Osteocyte (in vitro differentiated cells): ENCODE measurements around the gene VN1R5. TPM values are rescaled to one million over a fixed set of nuclear protein-coding genes. Genes with fewer than 3 reads are reported as not detected.

Experiments
- DNase-seq: peaks from one replicate; pipeline ENCODE4 v3.0.0; 2021; ENCODE audit warnings: mixed read lengths; ENCODE audit not compliant: unreplicated experiment; ENCODE audit errors: extremely low spot score
- H3K27ac Mint-ChIP-seq: one replicate; pipeline ENCODE4 v1.8.0; 2021; ENCODE audit warnings: mild to moderate bottlenecking, mixed read lengths; ENCODE audit not compliant: unreplicated experiment
- H3K27me3 Mint-ChIP-seq: one replicate; pipeline ENCODE4 v1.8.0; 2021; ENCODE audit warnings: mixed read lengths; ENCODE audit not compliant: unreplicated experiment
- H3K36me3 Mint-ChIP-seq: one replicate; pipeline ENCODE4 v1.8.0; 2021; ENCODE audit warnings: mixed read lengths; ENCODE audit not compliant: unreplicated experiment
- H3K4me1 Mint-ChIP-seq: one replicate; pipeline ENCODE4 v1.8.0; 2021; ENCODE audit warnings: mixed read lengths; ENCODE audit not compliant: unreplicated experiment
- H3K4me3 Mint-ChIP-seq: one replicate; pipeline ENCODE4 v1.8.0; 2021; ENCODE audit warnings: mild to moderate bottlenecking, moderate library complexity, mixed read lengths; ENCODE audit not compliant: unreplicated experiment
- H3K9me3 Mint-ChIP-seq: one replicate; pipeline ENCODE4 v1.8.0; 2021; ENCODE audit warnings: mixed read lengths; ENCODE audit not compliant: unreplicated experiment
- total RNA-seq: library from RNA; stranded (reverse); gene quantifications from 2 replicates; pipeline ENCODE4 v1.2.1, GENCODE V29; 2021
- TF ChIP-seq, protein P1 (sequence below): fragments of 200-600 bp; sonication (generic); IDR thresholded peaks from 2 replicates; pipeline ENCODE4 v1.5.0; 2021; ENCODE audit warnings: antibody characterized with exemption, mild to moderate bottlenecking, moderate library complexity

VN1R5 gene
- total RNA-seq, 1 donor from 2014 or later: not detected

DNA sequence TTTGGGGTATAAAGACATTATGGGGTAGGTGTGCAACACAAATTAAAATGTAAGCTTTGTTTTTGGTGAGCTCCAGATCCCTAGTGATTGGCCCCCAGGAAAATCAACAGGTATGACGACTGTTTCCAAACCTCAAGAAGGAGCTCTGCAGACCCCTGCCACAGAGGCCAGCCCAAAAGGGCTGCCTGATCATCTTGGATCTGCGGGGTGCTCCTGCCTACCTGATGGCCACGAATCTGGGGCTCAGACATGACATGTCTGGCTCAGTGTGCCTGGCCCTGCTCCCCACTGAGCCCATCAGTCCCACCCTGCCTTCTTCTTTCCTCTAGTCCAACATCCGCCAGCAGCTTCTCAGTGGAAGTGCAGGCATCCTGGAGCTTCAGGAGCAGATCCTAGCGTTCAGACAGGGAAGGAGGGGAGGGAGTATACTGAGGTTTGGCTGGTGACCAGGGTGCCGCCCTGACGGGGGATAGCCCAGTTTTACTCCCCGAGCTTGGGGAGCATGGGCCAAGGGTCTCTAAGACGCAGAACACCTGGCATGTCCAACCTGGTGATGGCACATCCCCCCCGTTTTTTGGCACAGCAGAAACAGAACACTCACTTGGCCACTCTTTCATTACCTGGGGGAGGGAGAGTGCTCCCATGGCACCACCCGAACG lies 44.0 kb downstream of the VN1R5 start:
- TF ChIP-seq, protein P1, sequence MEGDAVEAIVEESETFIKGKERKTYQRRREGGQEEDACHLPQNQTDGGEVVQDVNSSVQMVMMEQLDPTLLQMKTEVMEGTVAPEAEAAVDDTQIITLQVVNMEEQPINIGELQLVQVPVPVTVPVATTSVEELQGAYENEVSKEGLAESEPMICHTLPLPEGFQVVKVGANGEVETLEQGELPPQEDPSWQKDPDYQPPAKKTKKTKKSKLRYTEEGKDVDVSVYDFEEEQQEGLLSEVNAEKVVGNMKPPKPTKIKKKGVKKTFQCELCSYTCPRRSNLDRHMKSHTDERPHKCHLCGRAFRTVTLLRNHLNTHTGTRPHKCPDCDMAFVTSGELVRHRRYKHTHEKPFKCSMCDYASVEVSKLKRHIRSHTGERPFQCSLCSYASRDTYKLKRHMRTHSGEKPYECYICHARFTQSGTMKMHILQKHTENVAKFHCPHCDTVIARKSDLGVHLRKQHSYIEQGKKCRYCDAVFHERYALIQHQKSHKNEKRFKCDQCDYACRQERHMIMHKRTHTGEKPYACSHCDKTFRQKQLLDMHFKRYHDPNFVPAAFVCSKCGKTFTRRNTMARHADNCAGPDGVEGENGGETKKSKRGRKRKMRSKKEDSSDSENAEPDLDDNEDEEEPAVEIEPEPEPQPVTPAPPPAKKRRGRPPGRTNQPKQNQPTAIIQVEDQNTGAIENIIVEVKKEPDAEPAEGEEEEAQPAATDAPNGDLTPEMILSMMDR: no peak
- peaks cover 7% of the 10 kb centered on the region for H3K4me1 Mint-ChIP-seq
- H3K36me3 Mint-ChIP-seq: peaks cover 37% of the 10 kb centered on the region
- H3K9me3 Mint-ChIP-seq: no peaks in the 10 kb centered on the region
- H3K4me3 Mint-ChIP-seq: no peak overlapping the region
- H3K27me3 Mint-ChIP-seq: no peaks in the 10 kb centered on the region
- H3K27ac Mint-ChIP-seq: no peak overlapping the region
- DNase-seq: no peak

DNA sequence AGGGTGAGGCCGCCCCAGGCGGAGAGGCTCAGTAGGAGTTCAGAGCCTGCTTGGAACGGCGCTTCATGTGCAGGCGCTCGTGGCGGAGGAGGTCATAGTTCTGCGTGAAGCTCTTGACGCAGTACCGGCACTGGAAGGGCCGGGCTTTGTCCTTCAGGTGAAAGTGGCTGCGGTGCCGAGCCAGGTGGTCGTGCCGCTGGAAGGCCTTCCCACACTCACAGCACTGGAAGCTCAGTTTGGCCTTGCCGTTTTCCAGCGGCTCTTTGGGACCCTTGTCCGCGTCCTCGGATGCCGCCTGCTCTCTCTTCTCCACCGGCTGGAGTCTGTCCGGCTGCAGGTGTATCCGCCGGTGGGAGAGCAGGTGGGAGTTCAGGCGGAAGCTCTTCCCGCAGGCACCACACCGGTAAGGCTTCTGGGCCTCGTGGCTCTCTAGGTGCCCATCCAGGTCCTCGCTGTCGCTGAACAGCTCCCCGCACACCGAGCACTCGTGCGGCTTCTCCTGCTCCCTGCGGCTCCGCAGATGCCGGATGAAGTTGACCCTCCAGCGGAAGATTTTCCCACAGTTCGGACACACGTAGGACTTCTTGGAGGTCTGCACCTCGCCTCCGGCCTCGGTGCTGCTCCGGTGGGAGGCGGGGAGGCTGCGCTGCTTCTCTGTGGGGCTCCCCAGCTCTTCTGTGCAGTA lies 44.8 kb downstream of the VN1R5 start:
- Mint-ChIP-seq H3K9me3 (no peaks in the 10 kb centered on the region), H3K36me3 (peaks cover 44% of the 10 kb centered on the region), H3K4me3 (no peak overlapping the region), H3K27ac (no peak overlapping the region), H3K27me3 (no peaks in the 10 kb centered on the region), H3K4me1 (no peaks in the 10 kb centered on the region)
- TF ChIP-seq, protein P1: no peak
- DNase-seq: no peak

DNA sequence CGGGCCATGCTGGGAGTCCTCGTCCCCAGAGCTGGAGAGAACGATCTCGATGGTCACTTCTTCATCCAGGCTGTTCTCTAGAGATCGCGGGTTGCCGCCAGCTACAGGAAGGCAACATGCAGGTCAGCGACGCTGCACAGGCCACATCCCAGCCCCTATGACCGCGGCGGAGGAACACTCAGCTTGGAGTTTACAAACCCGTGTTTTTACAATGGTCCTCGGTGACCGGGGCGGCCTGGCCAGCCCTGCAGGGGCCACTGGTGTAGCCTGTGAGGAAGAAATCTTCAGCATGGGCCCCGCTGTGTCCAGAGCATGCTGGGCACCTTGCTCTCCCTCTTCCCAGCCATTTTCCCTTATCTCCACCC lies 45.3 kb downstream of the VN1R5 start:
- peaks cover 46% of the 10 kb centered on the region for H3K36me3 Mint-ChIP-seq

DNA sequence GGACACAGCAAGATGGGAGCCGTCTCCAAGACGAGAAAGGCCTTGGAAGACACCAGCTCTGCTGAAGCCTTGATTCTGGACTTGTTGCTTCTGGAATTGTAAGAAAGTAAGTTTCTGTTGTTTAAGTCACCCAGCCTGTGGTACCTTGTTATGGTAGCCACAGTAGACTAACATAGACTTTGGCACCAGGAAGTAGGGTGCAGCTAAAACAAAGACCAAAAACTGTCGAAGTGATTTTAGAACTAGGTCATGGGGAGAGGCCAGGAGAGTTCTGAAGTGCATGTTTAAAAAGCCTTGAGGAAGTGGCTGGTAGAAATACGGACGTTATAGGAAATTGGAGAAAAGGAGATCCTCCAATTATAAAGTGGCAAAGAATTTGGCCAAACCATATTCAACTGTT lies 47.3 kb downstream of the VN1R5 start:
- no peaks in the 10 kb centered on the region for H3K4me1 Mint-ChIP-seq
- TF ChIP-seq, protein P1: no peak
- peaks cover 47% of the 10 kb centered on the region for H3K36me3 Mint-ChIP-seq
- no peak overlapping the region for H3K27ac Mint-ChIP-seq
- no peaks in the 10 kb centered on the region for H3K9me3 Mint-ChIP-seq
- no peak overlapping the region for H3K4me3 Mint-ChIP-seq
- H3K27me3 Mint-ChIP-seq: no peaks in the 10 kb centered on the region
- no peak for DNase-seq

More for the DNA sequence above, 45.3 kb downstream of the VN1R5 start:
- TF ChIP-seq, protein P1: no peak
- H3K27me3 Mint-ChIP-seq: no peaks in the 10 kb centered on the region
- no peak for DNase-seq
- H3K4me1 Mint-ChIP-seq: no peaks in the 10 kb centered on the region
- no peaks in the 10 kb centered on the region for H3K9me3 Mint-ChIP-seq
- no peak overlapping the region for H3K4me3 Mint-ChIP-seq
- H3K27ac Mint-ChIP-seq: no peak overlapping the region

DNA sequence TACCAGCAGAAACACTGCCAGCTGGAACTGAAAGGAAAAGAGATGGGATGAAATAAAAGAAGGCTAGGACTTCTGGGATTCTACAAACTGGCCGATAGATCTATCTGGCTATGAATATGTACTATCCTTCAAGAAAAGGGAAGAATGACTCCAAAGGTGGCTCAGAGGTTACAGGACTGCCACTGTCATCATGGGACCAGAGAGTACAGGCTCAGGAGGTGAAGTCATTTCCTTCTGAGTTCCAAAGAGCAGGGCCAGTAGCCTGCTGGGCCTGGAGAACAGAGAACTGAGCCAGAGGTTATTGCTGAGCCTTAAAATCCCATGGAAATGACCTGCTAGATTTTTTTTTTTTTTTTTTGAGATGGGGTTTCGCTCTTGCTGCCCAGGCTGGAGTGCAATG lies 48.2 kb downstream of the VN1R5 start:
- Mint-ChIP-seq H3K4me1 (no peaks in the 10 kb centered on the region), H3K27me3 (no peaks in the 10 kb centered on the region), H3K9me3 (no peaks in the 10 kb centered on the region), H3K27ac (no peak overlapping the region), H3K36me3 (peaks cover 50% of the 10 kb centered on the region), H3K4me3 (no peak overlapping the region)
- no peak for DNase-seq
- TF ChIP-seq, protein P1: no peak
